T-helper 1 cell (primary cell): Measurements from ENCODE around the gene ISY1.
"Not testable (repeated sequence)": the region's sequence is repeated elsewhere in the genome, so short reads cannot be mapped to it uniquely, and the experiment has no call there.

Source experiments
- DNase-seq, 5 donors: peaks; one replicate each; pipeline ENCODE4 v3.0.0-alpha.2; 2012 to 2020

Gene ISY1

GRCh38 chr3:129120254-129121004 is 40.4 kb downstream of the ISY1 start:
- DNase-seq: peak; percentile 77 to 98 (median 86)

- peak in 1 of 5 donors; percentile 45 for DNase-seq
Measured at GRCh38 chr3:129119365-129120100, 41.3 kb downstream of the ISY1 start.

GRCh38 chr3:129118745-129119144 is 42.1 kb downstream of the ISY1 start:
- DNase-seq: peak in 4 of 5 donors; percentile 43 to 75 (median 54)

- DNase-seq: no peak
Measured at GRCh38 chr3:129117134-129117533, 43.7 kb downstream of the ISY1 start.

- peak in 1 of 5 donors; percentile 42 for DNase-seq
Measured at GRCh38 chr3:129116482-129116946, 44.3 kb downstream of the ISY1 start.

GRCh38 chr3:129114455-129114854 is 46.4 kb downstream of the ISY1 start:
- no peak for DNase-seq

GRCh38 chr3:129112308-129113052 is 48.4 kb downstream of the ISY1 start:
- peak in 1 of 5 donors; percentile 93 for DNase-seq

- not testable (repeated sequence) for DNase-seq
Measured at GRCh38 chr3:129111076-129111780, 49.6 kb downstream of the ISY1 start.

- DNase-seq: no peak
Measured at GRCh38 chr3:129107793-129108192, 53.1 kb downstream of the ISY1 start.

GRCh38 chr3:129106866-129107565 is 53.8 kb downstream of the ISY1 start:
- DNase-seq: no peak

- no peak for DNase-seq
Measured at GRCh38 chr3:129106320-129106719, 54.5 kb downstream of the ISY1 start.

- no peak for DNase-seq
Measured at GRCh38 chr3:129105862-129106261, 55.0 kb downstream of the ISY1 start.

- no peak for DNase-seq
Measured at GRCh38 chr3:129104498-129105079, 56.3 kb downstream of the ISY1 start.

GRCh38 chr3:129104051-129104450 is 56.8 kb downstream of the ISY1 start:
- DNase-seq: no peak

- DNase-seq: no peak
Measured at GRCh38 chr3:129103296-129103695, 57.6 kb downstream of the ISY1 start.

- no peak for DNase-seq
Measured at GRCh38 chr3:129101370-129102138, 59.3 kb downstream of the ISY1 start.

GRCh38 chr3:129100274-129100673 is 60.6 kb downstream of the ISY1 start:
- no peak for DNase-seq

GRCh38 chr3:129095285-129095684 is 65.6 kb downstream of the ISY1 start:
- no peak for DNase-seq

GRCh38 chr3:129088312-129088711 is 72.6 kb downstream of the ISY1 start:
- not testable (repeated sequence) for DNase-seq

GRCh38 chr3:129087904-129088303 is 73.0 kb downstream of the ISY1 start:
- not testable (repeated sequence) for DNase-seq
